ENCODE results near the gene TMEM43.

DNA sequence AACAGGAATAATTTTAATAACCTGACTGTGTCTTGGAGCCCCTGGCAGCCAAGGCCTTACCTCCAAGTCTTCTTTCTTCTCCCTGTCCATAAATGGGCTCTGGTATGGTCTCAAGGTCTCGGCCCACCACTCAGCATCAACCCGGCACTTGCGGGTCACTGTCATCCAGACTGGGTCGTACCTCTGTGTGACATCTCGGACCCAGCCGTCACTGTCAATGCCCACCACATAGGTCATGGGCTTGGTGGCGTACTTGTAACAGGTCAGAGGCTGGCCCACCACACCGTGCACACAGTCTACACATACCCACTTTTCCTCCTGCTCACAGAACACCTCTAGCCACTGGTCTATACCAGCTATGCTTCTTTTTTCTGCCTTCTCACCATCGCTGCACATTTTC is 33.1 kb downstream of the TMEM43 start:
- TF ChIP-seq, protein P1, sequence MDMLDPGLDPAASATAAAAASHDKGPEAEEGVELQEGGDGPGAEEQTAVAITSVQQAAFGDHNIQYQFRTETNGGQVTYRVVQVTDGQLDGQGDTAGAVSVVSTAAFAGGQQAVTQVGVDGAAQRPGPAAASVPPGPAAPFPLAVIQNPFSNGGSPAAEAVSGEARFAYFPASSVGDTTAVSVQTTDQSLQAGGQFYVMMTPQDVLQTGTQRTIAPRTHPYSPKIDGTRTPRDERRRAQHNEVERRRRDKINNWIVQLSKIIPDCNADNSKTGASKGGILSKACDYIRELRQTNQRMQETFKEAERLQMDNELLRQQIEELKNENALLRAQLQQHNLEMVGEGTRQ (IDR thresholded peaks at IDR 0.05; ENCODE audit: borderline replicate concordance, low read depth, low read length), result no peak
- TF ChIP-seq POLR2AphosphoS5 (IDR thresholded peaks at IDR 0.05; ENCODE audit: low read depth, low read length) (no peak), RAD21 (IDR thresholded peaks at IDR 0.05; ENCODE audit: low read length) (no peak)
- TF ChIP-seq, protein P2, sequence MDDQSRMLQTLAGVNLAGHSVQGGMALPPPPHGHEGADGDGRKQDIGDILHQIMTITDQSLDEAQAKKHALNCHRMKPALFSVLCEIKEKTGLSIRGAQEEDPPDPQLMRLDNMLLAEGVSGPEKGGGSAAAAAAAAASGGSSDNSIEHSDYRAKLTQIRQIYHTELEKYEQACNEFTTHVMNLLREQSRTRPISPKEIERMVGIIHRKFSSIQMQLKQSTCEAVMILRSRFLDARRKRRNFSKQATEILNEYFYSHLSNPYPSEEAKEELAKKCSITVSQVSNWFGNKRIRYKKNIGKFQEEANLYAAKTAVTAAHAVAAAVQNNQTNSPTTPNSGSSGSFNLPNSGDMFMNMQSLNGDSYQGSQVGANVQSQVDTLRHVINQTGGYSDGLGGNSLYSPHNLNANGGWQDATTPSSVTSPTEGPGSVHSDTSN (IDR thresholded peaks at IDR 0.05), result no peak
